ES-I3 (cell line): ENCODE data around the gene SSU72.
"Not testable (repeated sequence)": the region's sequence is repeated elsewhere in the genome, so short reads cannot be mapped to it uniquely, and the experiment has no call there.

ENCODE experiments used
- H3K36me3 ChIP-seq: 2 replicates; pipeline ENCODE4 v1.6.1; 2013; ENCODE audit warnings: mild to moderate bottlenecking, low read length, control low read depth, moderate library complexity; ENCODE audit not compliant: insufficient read depth
- H3K4me1 ChIP-seq: 2 replicates; pipeline ENCODE4 v1.6.1; 2013; ENCODE audit warnings: mild to moderate bottlenecking, control low read depth, low read length; ENCODE audit not compliant: insufficient read depth
- H3K9ac ChIP-seq: 2 replicates; pipeline ENCODE4 v1.6.1; 2013; ENCODE audit warnings: low read depth, mild to moderate bottlenecking, low read length, moderate library complexity
- H3K9me3 ChIP-seq: 2 replicates; pipeline ENCODE4 v1.6.1; 2013; ENCODE audit warnings: mild to moderate bottlenecking, low read length, moderate library complexity; ENCODE audit not compliant: control insufficient read depth, insufficient read depth

SSU72 gene

GRCh38 chr1:1533176-1533893 lies 41.3 kb downstream of the SSU72 start:
- H3K9me3 ChIP-seq, H3K9ac ChIP-seq, H3K36me3 ChIP-seq, H3K4me1 ChIP-seq: not testable (repeated sequence)

- Histone ChIP-seq H3K36me3 (0 out of 2 replicates have a peak, but pooled peaks cover 5% of the 10 kb centered on the region), H3K9ac (no peak overlapping the region), H3K4me1 (no peaks in the 10 kb centered on the region), H3K9me3 (no peaks in the 10 kb centered on the region)
Measured at GRCh38 chr1:1531947-1532346, 42.7 kb downstream of the SSU72 start.

GRCh38 chr1:1529936-1530335 lies 44.7 kb downstream of the SSU72 start:
- no peaks in the 10 kb centered on the region for H3K4me1 ChIP-seq
- H3K9ac ChIP-seq, result no peak overlapping the region
- no peaks in the 10 kb centered on the region for H3K9me3 ChIP-seq
- peaks cover 5% of the 10 kb centered on the region; the same call in 1 of the 2 replicates for H3K36me3 ChIP-seq

GRCh38 chr1:1529321-1529720 lies 45.3 kb downstream of the SSU72 start:
- Histone ChIP-seq H3K9me3 (no peaks in the 10 kb centered on the region), H3K36me3 (peaks cover 5% of the 10 kb centered on the region; the same call in 1 of the 2 replicates), H3K4me1 (no peaks in the 10 kb centered on the region), H3K9ac (no peak overlapping the region)

- peaks cover 5% of the 10 kb centered on the region; the same call in 1 of the 2 replicates for H3K36me3 ChIP-seq
- H3K9me3 ChIP-seq, result no peaks in the 10 kb centered on the region
- no peaks in the 10 kb centered on the region for H3K4me1 ChIP-seq
- H3K9ac ChIP-seq, result no peak overlapping the region
Measured at GRCh38 chr1:1528301-1529267, 46.1 kb downstream of the SSU72 start.

- no peak overlapping the region for H3K9ac ChIP-seq
- H3K4me1 ChIP-seq, result no peaks in the 10 kb centered on the region
- H3K9me3 ChIP-seq, result no peaks in the 10 kb centered on the region
- peaks cover 5% of the 10 kb centered on the region; the same call in 1 of the 2 replicates for H3K36me3 ChIP-seq
Measured at GRCh38 chr1:1527092-1527816, 47.4 kb downstream of the SSU72 start.

- not testable (repeated sequence) for H3K9ac ChIP-seq, H3K36me3 ChIP-seq, H3K9me3 ChIP-seq, H3K4me1 ChIP-seq
Measured at GRCh38 chr1:1526476-1526875, 48.2 kb downstream of the SSU72 start.

- not testable (repeated sequence) for H3K9ac ChIP-seq, H3K9me3 ChIP-seq, H3K4me1 ChIP-seq, H3K36me3 ChIP-seq
Measured at GRCh38 chr1:1524750-1525383, 49.8 kb downstream of the SSU72 start.

GRCh38 chr1:1523651-1524050 lies 51.0 kb downstream of the SSU72 start:
- H3K4me1 ChIP-seq, H3K9me3 ChIP-seq, H3K9ac ChIP-seq, H3K36me3 ChIP-seq: not testable (repeated sequence)

GRCh38 chr1:1523226-1523625 lies 51.4 kb downstream of the SSU72 start:
- H3K9me3 ChIP-seq, H3K9ac ChIP-seq, H3K4me1 ChIP-seq, H3K36me3 ChIP-seq: not testable (repeated sequence)

- not testable (repeated sequence) for H3K36me3 ChIP-seq
Measured at GRCh38 chr1:1522536-1522935, 52.1 kb downstream of the SSU72 start.

GRCh38 chr1:1521331-1521730 lies 53.3 kb downstream of the SSU72 start:
- Histone ChIP-seq H3K36me3 (no peaks in the 10 kb centered on the region; the same call in none of the 2 replicates), H3K9ac (no peak overlapping the region), H3K4me1 (no peaks in the 10 kb centered on the region)

More at GRCh38 chr1:1522536-1522935, 52.1 kb downstream of the SSU72 start:
- H3K9ac ChIP-seq, H3K4me1 ChIP-seq, H3K9me3 ChIP-seq: not testable (repeated sequence)

GRCh38 chr1:1519805-1520505 lies 54.7 kb downstream of the SSU72 start:
- H3K36me3 ChIP-seq, result not testable (repeated sequence)

More at GRCh38 chr1:1521331-1521730, 53.3 kb downstream of the SSU72 start:
- H3K9me3 ChIP-seq, result no peaks in the 10 kb centered on the region

More at GRCh38 chr1:1519805-1520505, 54.7 kb downstream of the SSU72 start:
- H3K9ac ChIP-seq, H3K4me1 ChIP-seq, H3K9me3 ChIP-seq: not testable (repeated sequence)
